Parathyroid adenoma (tissue), 2 donors: ENCODE measurements around the gene CDH1.

Experiments
- H2AFZ ChIP-seq: fragments of 300-600 bp; sonication (generic); one replicate; pipeline ENCODE4 v1.7.0; 2017; ENCODE audit warnings: antibody characterized with exemption, mild to moderate bottlenecking
- H3K27ac ChIP-seq: fragments of 300-600 bp; sonication (generic); one replicate; pipeline ENCODE4 v1.7.0; 2017
- H3K27me3 ChIP-seq: fragments of 300-600 bp; sonication (generic); one replicate; pipeline ENCODE4 v1.7.0; 2017; ENCODE audit warnings: low read length; ENCODE audit not compliant: control insufficient read depth, insufficient read depth
- H3K36me3 ChIP-seq: fragments of 300-600 bp; sonication (generic); one replicate; pipeline ENCODE4 v1.7.0; 2017; ENCODE audit warnings: low read length; ENCODE audit not compliant: control insufficient read depth, insufficient read depth
- H3K4me1 ChIP-seq: fragments of 300-600 bp; sonication (generic); one replicate; pipeline ENCODE4 v1.7.0; 2017; ENCODE audit warnings: control low read depth
- H3K4me2 ChIP-seq: fragments of 300-600 bp; sonication (generic); one replicate; pipeline ENCODE4 v1.7.0; 2017; ENCODE audit warnings: low read length
- H3K4me3 ChIP-seq: fragments of 300-600 bp; sonication (generic); one replicate; pipeline ENCODE4 v1.7.0; 2017; ENCODE audit warnings: low read depth, low read length
- H3K79me2 ChIP-seq: fragments of 300-600 bp; sonication (generic); one replicate; pipeline ENCODE4 v1.7.0; 2017; ENCODE audit warnings: control low read depth
- H3K9ac ChIP-seq: fragments of 300-600 bp; sonication (generic); one replicate; pipeline ENCODE4 v1.7.0; 2017; ENCODE audit warnings: mild to moderate bottlenecking
- H3K9me3 ChIP-seq: fragments of 300-600 bp; sonication (generic); one replicate; pipeline ENCODE4 v1.7.0; 2017; ENCODE audit warnings: low read length; ENCODE audit not compliant: control insufficient read depth
- TF ChIP-seq, protein P1 (sequence below): fragments of 300-600 bp; sonication (generic); IDR thresholded peaks from one replicate; pipeline ENCODE4 v1.7.0; 2017; ENCODE audit warnings: antibody characterized with exemption, mild to moderate bottlenecking
- donor health status: primary hyperparathyroidism.

CDH1 gene

DNA sequence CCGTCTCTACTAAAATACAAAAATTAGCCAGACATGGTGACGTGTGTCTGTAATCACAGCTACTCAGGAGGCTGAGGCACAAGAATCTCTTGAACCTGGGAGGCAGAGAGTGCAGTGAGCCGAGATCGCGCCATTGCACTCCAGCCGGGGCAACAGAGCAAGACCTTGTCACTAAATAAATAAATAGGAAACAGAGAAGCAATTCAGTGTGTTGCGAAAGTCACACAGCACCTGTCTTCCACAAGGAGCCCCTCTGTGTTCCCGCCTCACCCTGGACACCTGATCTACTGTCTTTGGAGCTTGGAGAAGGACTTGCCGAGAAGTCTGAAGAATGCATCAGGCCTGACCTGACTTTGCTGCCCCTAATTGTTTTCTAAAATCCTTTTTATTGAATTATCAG lies 3.5 kb upstream of the CDH1 start:
- H3K79me2 ChIP-seq, result peaks cover 12% of the 10 kb centered on the region
- no peaks in the 10 kb centered on the region for H3K27me3 ChIP-seq
- no peaks in the 10 kb centered on the region for H3K9me3 ChIP-seq
- no peak overlapping the region for H2AFZ ChIP-seq
- H3K4me3 ChIP-seq, result no peak overlapping the region
- peaks cover 29% of the 10 kb centered on the region for H3K4me1 ChIP-seq
- no peak overlapping the region for H3K4me2 ChIP-seq
- no peaks in the 10 kb centered on the region for H3K36me3 ChIP-seq
- TF ChIP-seq, protein P1, sequence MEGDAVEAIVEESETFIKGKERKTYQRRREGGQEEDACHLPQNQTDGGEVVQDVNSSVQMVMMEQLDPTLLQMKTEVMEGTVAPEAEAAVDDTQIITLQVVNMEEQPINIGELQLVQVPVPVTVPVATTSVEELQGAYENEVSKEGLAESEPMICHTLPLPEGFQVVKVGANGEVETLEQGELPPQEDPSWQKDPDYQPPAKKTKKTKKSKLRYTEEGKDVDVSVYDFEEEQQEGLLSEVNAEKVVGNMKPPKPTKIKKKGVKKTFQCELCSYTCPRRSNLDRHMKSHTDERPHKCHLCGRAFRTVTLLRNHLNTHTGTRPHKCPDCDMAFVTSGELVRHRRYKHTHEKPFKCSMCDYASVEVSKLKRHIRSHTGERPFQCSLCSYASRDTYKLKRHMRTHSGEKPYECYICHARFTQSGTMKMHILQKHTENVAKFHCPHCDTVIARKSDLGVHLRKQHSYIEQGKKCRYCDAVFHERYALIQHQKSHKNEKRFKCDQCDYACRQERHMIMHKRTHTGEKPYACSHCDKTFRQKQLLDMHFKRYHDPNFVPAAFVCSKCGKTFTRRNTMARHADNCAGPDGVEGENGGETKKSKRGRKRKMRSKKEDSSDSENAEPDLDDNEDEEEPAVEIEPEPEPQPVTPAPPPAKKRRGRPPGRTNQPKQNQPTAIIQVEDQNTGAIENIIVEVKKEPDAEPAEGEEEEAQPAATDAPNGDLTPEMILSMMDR, result no peak
- H3K27ac ChIP-seq, result peak overlapping the region; percentile 97
- H3K9ac ChIP-seq, result no peak overlapping the region

DNA sequence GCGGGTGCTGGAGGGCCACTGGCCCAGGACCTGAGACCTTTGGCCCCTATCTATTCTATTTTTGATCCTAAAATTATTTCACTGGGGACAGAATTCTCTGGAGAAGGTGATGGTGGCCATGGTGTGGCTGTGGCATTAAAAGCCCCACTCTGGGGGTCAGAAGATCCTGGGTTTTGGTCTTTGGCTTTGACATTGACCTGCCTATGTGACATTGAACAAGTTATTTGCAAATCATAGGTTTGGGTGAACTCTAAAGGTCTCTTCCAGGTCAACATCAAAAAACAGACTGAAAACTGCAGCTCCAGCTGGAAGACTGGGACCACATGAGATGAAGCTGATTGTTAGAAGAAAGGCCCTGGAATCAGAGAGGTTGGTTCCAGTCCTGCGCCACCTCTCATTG lies 2.3 kb upstream of the CDH1 start:
- H3K36me3 ChIP-seq, result no peaks in the 10 kb centered on the region
- no peaks in the 10 kb centered on the region for H3K27me3 ChIP-seq
- peaks cover 30% of the 10 kb centered on the region for H3K4me1 ChIP-seq
- TF ChIP-seq, protein P1, result no peak
- no peak overlapping the region for H3K4me2 ChIP-seq
- H3K27ac ChIP-seq, result peak overlapping the region; percentile 97
- no peaks in the 10 kb centered on the region for H3K9me3 ChIP-seq
- H2AFZ ChIP-seq, result peak overlapping the region; percentile 39
- H3K9ac ChIP-seq, result no peak overlapping the region
- H3K79me2 ChIP-seq, result peaks cover 17% of the 10 kb centered on the region
- H3K4me3 ChIP-seq, result no peak overlapping the region

DNA sequence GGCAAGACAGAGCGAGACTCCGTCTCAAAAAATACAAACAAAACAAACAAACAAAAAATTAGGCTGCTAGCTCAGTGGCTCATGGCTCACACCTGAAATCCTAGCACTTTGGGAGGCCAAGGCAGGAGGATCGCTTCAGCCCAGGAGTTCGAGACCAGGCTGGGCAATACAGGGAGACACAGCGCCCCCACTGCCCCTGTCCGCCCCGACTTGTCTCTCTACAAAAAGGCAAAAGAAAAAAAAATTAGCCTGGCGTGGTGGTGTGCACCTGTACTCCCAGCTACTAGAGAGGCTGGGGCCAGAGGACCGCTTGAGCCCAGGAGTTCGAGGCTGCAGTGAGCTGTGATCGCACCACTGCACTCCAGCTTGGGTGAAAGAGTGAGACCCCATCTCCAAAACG lies 531 bp upstream of the CDH1 start:
- Histone ChIP-seq H3K36me3 (no peaks in the 10 kb centered on the region), H3K9ac (no peak overlapping the region), H3K4me2 (peak overlapping the region; percentile 2), H3K9me3 (no peaks in the 10 kb centered on the region), H3K27ac (peak overlapping the region; percentile 96), H3K4me3 (peak overlapping the region; percentile 96), H3K4me1 (peaks cover 44% of the 10 kb centered on the region), H2AFZ (peak overlapping the region; percentile 36), H3K27me3 (no peaks in the 10 kb centered on the region), H3K79me2 (peaks cover 26% of the 10 kb centered on the region)
- TF ChIP-seq, protein P1, result no peak

DNA sequence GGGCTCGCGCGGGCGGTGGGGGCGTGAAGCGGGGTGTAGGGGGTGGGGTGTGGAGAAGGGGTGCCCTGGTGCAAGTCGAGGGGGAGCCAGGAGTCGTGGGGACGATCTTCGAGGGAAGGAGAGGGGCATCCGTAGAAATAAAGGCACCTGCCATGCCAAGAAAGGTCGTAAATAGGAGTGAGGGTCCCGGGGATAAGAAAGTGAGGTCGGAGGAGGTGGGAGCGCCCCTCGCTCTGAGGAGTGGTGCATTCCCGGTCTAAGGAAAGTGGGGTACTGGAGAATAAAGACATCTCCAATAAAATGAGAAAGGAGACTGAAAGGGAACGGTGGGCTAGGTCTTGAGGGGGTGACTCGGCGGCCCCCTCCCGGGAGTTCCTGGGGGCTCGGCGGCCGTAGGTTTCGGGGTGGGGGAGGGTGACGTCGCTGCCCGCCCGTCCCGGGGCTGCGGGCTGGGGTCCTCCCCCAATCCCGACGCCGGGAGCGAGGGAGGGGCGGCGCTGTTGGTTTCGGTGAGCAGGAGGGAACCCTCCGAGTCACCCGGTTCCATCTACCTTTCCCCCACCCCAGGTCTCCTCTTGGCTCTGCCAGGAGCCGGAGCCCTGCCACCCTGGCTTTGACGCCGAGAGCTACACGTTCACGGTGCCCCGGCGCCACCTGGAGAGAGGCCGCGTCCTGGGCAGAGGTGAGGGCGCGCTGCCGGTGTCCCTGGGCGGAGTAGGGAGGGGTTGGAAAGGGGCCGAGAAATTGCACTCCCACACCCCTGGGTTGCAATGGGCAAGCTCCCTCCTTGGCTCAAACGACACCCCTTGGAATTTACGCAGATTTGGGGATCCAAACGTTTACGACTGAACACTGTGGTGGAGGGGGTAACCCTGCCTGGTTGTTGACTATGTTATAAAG lies 888 bp downstream of the CDH1 start:
- Histone ChIP-seq H3K27me3 (no peaks in the 10 kb centered on the region), H3K4me2 (peak overlapping the region; percentile 57), H3K79me2 (peaks cover 29% of the 10 kb centered on the region), H3K27ac (peak overlapping the region; percentile 96), H3K4me3 (peak overlapping the region; percentile 96), H3K36me3 (no peaks in the 10 kb centered on the region), H3K9me3 (no peaks in the 10 kb centered on the region), H2AFZ (peak overlapping the region; percentile 16), H3K4me1 (peaks cover 46% of the 10 kb centered on the region), H3K9ac (peak overlapping the region; percentile 95)
- TF ChIP-seq, protein P1, result peak; percentile 76
